ENCODE results near the gene ALDOC. TPM values are rescaled to one million over a fixed set of nuclear protein-coding genes. Genes with fewer than 3 reads are reported as not detected.

ALDOC gene
- total and polyA plus RNA-seq, 2 of the 13 experiments (the other 11 are each of a cell fraction or from before 2014, with no cell fraction given), result 15.4 to 60.9 TPM

DNA sequence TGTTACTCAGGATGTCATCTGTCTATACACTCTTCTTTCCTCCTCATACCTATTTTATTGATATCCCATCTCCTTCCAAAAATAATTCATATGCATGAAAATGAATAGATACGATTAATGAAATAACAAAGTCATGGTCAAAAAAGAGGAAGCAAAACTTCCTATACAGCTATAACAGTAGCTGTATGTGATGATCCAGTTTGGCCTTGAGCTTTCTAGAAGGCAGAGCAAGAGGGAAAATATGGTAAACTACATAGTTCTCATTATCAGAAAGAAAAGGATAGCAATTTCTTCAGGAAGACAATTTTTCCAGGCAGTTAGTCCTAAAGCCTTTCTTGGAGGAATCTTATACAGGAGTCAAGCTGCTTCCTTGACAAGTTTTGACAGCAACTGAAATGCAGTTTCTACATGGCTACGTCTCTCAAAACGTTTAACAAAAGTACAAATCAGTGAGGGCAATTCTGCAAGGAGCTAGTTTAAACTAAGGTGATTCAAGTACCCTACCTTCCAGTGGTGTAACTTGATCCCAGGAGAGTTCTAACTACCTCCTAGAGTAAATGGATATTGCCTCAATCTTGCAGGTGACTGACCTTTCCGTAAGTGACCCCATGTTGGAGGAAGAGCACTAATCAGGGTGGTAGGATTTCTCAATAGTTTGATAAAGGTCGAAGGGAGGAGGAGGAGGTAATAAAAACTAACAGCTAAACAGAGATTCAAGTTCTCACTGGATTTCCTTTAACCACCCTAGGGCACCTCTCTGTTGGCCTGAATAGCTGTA, 21.1 kb upstream of the ALDOC start:
- no peaks in the 10 kb centered on the region for H3K9me3 ChIP-seq (ENCODE audit: low read length)
- in situ Hi-C loops (cut with HindIII; ENCODE audit: extremely low pct_ligation_motif_present, low pct_unique_long_range_greater_than_20kb) (no loop called here), intact Hi-C loops (cut with micrococcal nuclease; ENCODE audit: unreplicated experiment) (no loop called here)
- peak overlapping the region; percentile 88 for H3K9ac ChIP-seq (ENCODE audit: insufficient read depth, low read depth, low read length)
- no peaks in the 10 kb centered on the region; a peak in 1 of 5 replicates for H3K27me3 ChIP-seq (ENCODE audit: control insufficient read depth in 1 of 2, insufficient read depth in 2 of 2, low read length in 2 of 2)
- ChIA-PET POLR2A (no interaction called here), CTCF (ENCODE audit: low intra/inter-chr PET ratio, low total read pairs) (no interaction called here)
- H2AFZ ChIP-seq (ENCODE audit: low read length), result no peak overlapping the region
- WGBS (ENCODE audit: low lambda C conversion rate), result 32% methylated on average over 5 of the region's 5 CpGs
- ATAC-seq (no peak), FAIRE-seq (no peak), DNase-seq (ENCODE audit: low spot score) (peak; percentile 17)
- H3K79me2 ChIP-seq (ENCODE audit: insufficient read depth, low read length), result peaks cover 14% of the 10 kb centered on the region
- H3K27ac ChIP-seq (ENCODE audit: extremely low read length, insufficient read depth, low read length), result peak overlapping the region; percentile 80
- no peaks in the 10 kb centered on the region for H4K20me1 ChIP-seq (ENCODE audit: insufficient read depth, low read length)
- peaks cover 17% of the 10 kb centered on the region for H3K4me1 ChIP-seq (ENCODE audit: insufficient read depth, low read length)
- H3K4me3 ChIP-seq (replicated peaks in 1 of 3; ENCODE audit: insufficient read depth in 1 of 3, low read depth in 2 of 3, low read length in 3 of 3), result peak overlapping the region; percentile 87 to 95 (median 95)
- peak overlapping the region; percentile 98 for H3K4me2 ChIP-seq (ENCODE audit: low read depth, low read length)
- peaks cover 0 to 4% of the 10 kb centered on the region in 2 experiments; a peak in 2 of 5 replicates for H3K36me3 ChIP-seq (replicated peaks in 1 of 2; ENCODE audit: control insufficient read depth in 1 of 2, insufficient read depth in 2 of 2, low read length in 2 of 2)
- no TSS peak for BruUV-seq (replicated peaks)
- peak; percentile 84 for TF ChIP-seq SIX1 (CRISPR knock-in tag; IDR thresholded peaks at IDR 0.05; ENCODE audit: borderline replicate concordance)
- no peak for TF ChIP-seq NONO (IDR thresholded peaks at IDR 0.05)
- 0 out of 2 replicates have a peak, but pooled peaks have one; percentile 5 for TF ChIP-seq NONO (CRISPR knock-in tag; conservative IDR thresholded peaks at IDR 0.05)
- TF ChIP-seq ZNF34 (CRISPR knock-in tag; IDR thresholded peaks at IDR 0.05; ENCODE audit: borderline replicate concordance), result no peak
- TF ChIP-seq ELF3 (CRISPR knock-in tag; IDR thresholded peaks at IDR 0.05), result no peak
- peak; percentile 52 for TF ChIP-seq NR2F6 (IDR thresholded peaks at IDR 0.05)
- no peak for TF ChIP-seq NR2F6 (CRISPR knock-in tag; IDR thresholded peaks at IDR 0.05)
- peak; percentile 99 for TF ChIP-seq ZNF205 (CRISPR knock-in tag; IDR thresholded peaks at IDR 0.05)
- TF ChIP-seq, protein P1, sequence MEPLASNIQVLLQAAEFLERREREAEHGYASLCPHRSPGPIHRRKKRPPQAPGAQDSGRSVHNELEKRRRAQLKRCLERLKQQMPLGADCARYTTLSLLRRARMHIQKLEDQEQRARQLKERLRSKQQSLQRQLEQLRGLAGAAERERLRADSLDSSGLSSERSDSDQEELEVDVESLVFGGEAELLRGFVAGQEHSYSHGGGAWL (CRISPR knock-in tag; IDR thresholded peaks at IDR 0.05), result no peak
- TF ChIP-seq SIX4 (CRISPR knock-in tag; IDR thresholded peaks at IDR 0.05), result peak; percentile 70; the same call in 1 of the 2 replicates
- TF ChIP-seq CEBPG (CRISPR knock-in tag; IDR thresholded peaks at IDR 0.05), result peak; percentile 42; the same call in 1 of the 2 replicates
